Trophoblast cell (in vitro differentiated cells and primary cell): ENCODE data around the gene NAB1.

Source experiments
- DNase-seq, 2 donors: peaks; one replicate each; pipeline ENCODE4 v3.0.0-alpha.2; 2016
- H2AFZ ChIP-seq: 2 replicates; pipeline ENCODE4 v1.6.1; 2013; ENCODE audit warnings: low read length, moderate library complexity, mild to moderate bottlenecking; ENCODE audit not compliant: insufficient read depth, poor library complexity
- H2AK5ac ChIP-seq: 2 replicates; pipeline ENCODE4 v1.6.1; 2013; ENCODE audit warnings: mild to moderate bottlenecking, low read length
- H2BK120ac ChIP-seq: 2 replicates; pipeline ENCODE4 v1.6.1; 2013; ENCODE audit warnings: low read length, mild to moderate bottlenecking, moderate library complexity; ENCODE audit not compliant: insufficient read depth, poor library complexity
- H2BK12ac ChIP-seq: 2 replicates; pipeline ENCODE4 v1.6.1; 2013; ENCODE audit warnings: mild to moderate bottlenecking, low read length, moderate library complexity
- H2BK5ac ChIP-seq: 2 replicates; pipeline ENCODE4 v1.6.1; 2013; ENCODE audit warnings: low read length, low read depth, moderate library complexity, mild to moderate bottlenecking; ENCODE audit not compliant: poor library complexity
- H3K14ac ChIP-seq: 2 replicates; pipeline ENCODE4 v1.6.1; 2013; ENCODE audit warnings: mild to moderate bottlenecking, low read length
- H3K18ac ChIP-seq: 2 replicates; pipeline ENCODE4 v1.6.1; 2013; ENCODE audit warnings: mild to moderate bottlenecking, low read length
- H3K23ac ChIP-seq: 2 replicates; pipeline ENCODE4 v1.6.1; 2013; ENCODE audit warnings: low read length
- H3K27ac ChIP-seq: 2 replicates; pipeline ENCODE4 v1.5.1; 2013; ENCODE audit warnings: low read depth, mild to moderate bottlenecking, inconsistent platforms, low read length, moderate library complexity
- H3K27me3 ChIP-seq: 2 replicates; pipeline ENCODE4 v1.6.1; 2013; ENCODE audit warnings: inconsistent platforms, mild to moderate bottlenecking, low read length, moderate library complexity; ENCODE audit not compliant: insufficient read depth
- H3K36me3 ChIP-seq, 2 experiments: 1 replicate in 1 of 2; 2 replicates in 1 of 2; pipeline ENCODE4 v1.6.1; 2013; ENCODE audit warnings: low read length in 2 of 2, mild to moderate bottlenecking in 2 of 2, moderate library complexity in 1 of 2; ENCODE audit not compliant: insufficient read depth in 2 of 2, control insufficient read depth in 1 of 2
- H3K4ac ChIP-seq: 2 replicates; pipeline ENCODE4 v1.6.1; 2013; ENCODE audit warnings: low read depth, mild to moderate bottlenecking, low read length, moderate library complexity
- H3K4me1 ChIP-seq, 2 experiments: 1 replicate in 1 of 2; 2 replicates in 1 of 2; pipeline ENCODE4 v1.6.1; 2013; ENCODE audit warnings: low read length in 2 of 2, mild to moderate bottlenecking in 2 of 2, moderate library complexity in 1 of 2; ENCODE audit not compliant: insufficient read depth in 2 of 2, control insufficient read depth in 1 of 2
- H3K4me2 ChIP-seq: 2 replicates; pipeline ENCODE4 v1.6.1; 2013; ENCODE audit warnings: inconsistent platforms, mild to moderate bottlenecking, low read length, moderate library complexity
- H3K4me3 ChIP-seq: 2 replicates; pipeline ENCODE4 v1.5.1; 2013; ENCODE audit warnings: mild to moderate bottlenecking, low read depth, low read length, inconsistent platforms
- H3K79me1 ChIP-seq: one replicate; pipeline ENCODE4 v1.6.1; 2013; ENCODE audit warnings: low read length
- H3K79me2 ChIP-seq: 2 replicates; pipeline ENCODE4 v1.6.1; 2013; ENCODE audit warnings: low read length, mild to moderate bottlenecking; ENCODE audit not compliant: control insufficient read depth, insufficient read depth, poor library complexity
- H3K9ac ChIP-seq: 2 replicates; pipeline ENCODE4 v1.6.1; 2013; ENCODE audit warnings: mild to moderate bottlenecking, low read length
- H3K9me3 ChIP-seq: 2 replicates; pipeline ENCODE4 v1.6.1; 2013; ENCODE audit warnings: low read depth, mild to moderate bottlenecking, control low read depth, inconsistent platforms, low read length; ENCODE audit not compliant: insufficient read depth
- H4K12ac ChIP-seq: 2 replicates; pipeline ENCODE4 v1.6.1; 2013; ENCODE audit warnings: low read depth, mild to moderate bottlenecking, low read length, moderate library complexity
- H4K8ac ChIP-seq: 2 replicates; pipeline ENCODE4 v1.6.1; 2013; ENCODE audit warnings: low read depth, mild to moderate bottlenecking, low read length, moderate library complexity
- H4K91ac ChIP-seq: one replicate; pipeline ENCODE4 v1.6.1; 2013; ENCODE audit warnings: low read depth, mild to moderate bottlenecking, low read length, moderate library complexity
- WGBS: extraction: QIAGEN DNeasy Blood & Tissue Kit; methylation state at CpG from one replicate; pipeline ENCODE4 v1.1.7; 2013; ENCODE audit warnings: missing lambda C conversion rate; ENCODE audit not compliant: insufficient read length, insufficient coverage; ENCODE audit errors: extremely low coverage; 5-methylcytosine and 5-hydroxymethylcytosine counted together

The NAB1 gene

DNA sequence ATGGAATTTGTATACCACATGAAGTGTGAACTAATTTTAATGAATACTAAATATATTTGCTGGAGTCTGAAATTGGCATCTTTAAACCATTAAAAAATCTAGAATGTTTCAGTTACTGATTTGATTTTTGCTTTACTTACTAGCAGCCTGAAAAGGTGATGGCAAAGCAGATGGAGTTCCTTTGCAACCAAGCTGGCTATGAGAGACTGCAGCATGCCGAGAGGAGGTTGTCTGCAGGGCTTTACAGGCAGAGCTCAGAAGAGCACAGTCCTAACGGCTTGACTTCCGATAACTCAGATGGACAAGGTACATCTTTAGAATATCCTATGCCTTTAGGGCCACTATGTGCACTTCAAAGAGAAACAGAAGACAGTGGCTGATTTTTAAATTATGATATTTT is 36.5 kb downstream of the NAB1 start:
- H3K4ac ChIP-seq: no peak overlapping the region

DNA sequence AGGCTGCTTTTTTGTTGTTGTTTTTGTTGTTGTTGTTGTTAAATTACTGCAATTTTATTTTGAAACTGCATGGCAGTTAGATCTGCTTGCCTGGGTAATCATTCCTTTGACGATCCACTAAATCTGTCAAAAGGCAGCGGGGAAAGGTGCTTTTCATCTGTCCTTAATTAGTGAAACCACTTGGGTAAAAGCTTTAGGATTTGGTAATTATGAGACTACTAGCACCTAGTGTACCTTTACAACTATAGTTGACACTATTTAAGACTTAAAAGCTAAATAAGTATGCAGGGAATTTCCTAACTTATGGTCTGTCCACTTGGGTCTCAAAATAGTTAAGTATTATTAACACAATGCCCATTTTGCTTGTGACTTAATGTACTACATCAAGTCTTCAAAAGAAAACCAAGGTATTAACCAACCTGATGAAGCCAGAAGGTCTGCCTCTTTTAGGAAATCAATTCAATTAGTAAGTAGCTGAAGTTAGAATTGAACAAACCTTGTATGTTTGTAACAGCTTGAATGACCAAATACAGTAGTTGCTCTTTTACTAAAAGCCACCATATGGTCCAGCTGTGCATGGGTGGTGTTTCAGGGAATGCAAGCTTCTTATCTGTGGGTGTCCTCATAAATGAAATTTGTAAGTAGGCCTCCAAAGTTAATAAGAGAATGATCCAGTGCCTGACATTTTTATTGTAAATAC is 44.8 kb downstream of the NAB1 start:
- H3K4ac ChIP-seq: no peak overlapping the region
- H2AFZ ChIP-seq: no peak overlapping the region
- no peak overlapping the region for H2BK5ac ChIP-seq
- peaks cover 0 to 2% of the 10 kb centered on the region in 2 experiments for H3K4me1 ChIP-seq
- no peak overlapping the region for H4K12ac ChIP-seq
- H4K8ac ChIP-seq: no peak overlapping the region
- no peak overlapping the region for H3K27ac ChIP-seq
- no peak overlapping the region for H4K91ac ChIP-seq
- H3K18ac ChIP-seq: no peak overlapping the region
- no peaks in the 10 kb centered on the region for H3K27me3 ChIP-seq
- no peak overlapping the region for H2BK12ac ChIP-seq
- no peak overlapping the region for H3K14ac ChIP-seq
- H3K79me1 ChIP-seq: no peaks in the 10 kb centered on the region
- WGBS: no CpG with 5 or more reads among the region's 2 CpGs
- H3K36me3 ChIP-seq: peaks cover 0 to 1% of the 10 kb centered on the region in 2 experiments
- H3K79me2 ChIP-seq: no peaks in the 10 kb centered on the region
- no peak overlapping the region for H3K23ac ChIP-seq
- DNase-seq: no peak
- H3K9me3 ChIP-seq: no peaks in the 10 kb centered on the region
- H3K9ac ChIP-seq: no peak overlapping the region
- H2BK120ac ChIP-seq: no peak overlapping the region
- H3K4me2 ChIP-seq: no peak overlapping the region
- H3K4me3 ChIP-seq: no peak overlapping the region
- no peak overlapping the region for H2AK5ac ChIP-seq

More for the DNA sequence above, 36.5 kb downstream of the NAB1 start:
- Histone ChIP-seq H3K4me3 (no peak overlapping the region), H3K27ac (no peak overlapping the region), H4K12ac (no peak overlapping the region), H3K4me2 (no peak overlapping the region), H4K8ac (no peak overlapping the region), H2BK5ac (no peak overlapping the region), H4K91ac (no peak overlapping the region), H3K9me3 (no peaks in the 10 kb centered on the region), H2BK12ac (no peak overlapping the region), H2BK120ac (no peak overlapping the region), H3K23ac (no peak overlapping the region), H3K14ac (no peak overlapping the region), H3K79me2 (no peaks in the 10 kb centered on the region), H3K18ac (no peak overlapping the region), H3K9ac (no peak overlapping the region), H3K79me1 (no peaks in the 10 kb centered on the region), H3K36me3 (peaks cover 3 to 4% of the 10 kb centered on the region in 2 experiments), H2AFZ (no peak overlapping the region), H2AK5ac (no peak overlapping the region), H3K4me1 (peaks cover 0 to under 1% of the 10 kb centered on the region in 2 experiments), H3K27me3 (no peaks in the 10 kb centered on the region)
- DNase-seq: no peak
- no CpG with 5 or more reads among the region's 3 CpGs for WGBS

DNA sequence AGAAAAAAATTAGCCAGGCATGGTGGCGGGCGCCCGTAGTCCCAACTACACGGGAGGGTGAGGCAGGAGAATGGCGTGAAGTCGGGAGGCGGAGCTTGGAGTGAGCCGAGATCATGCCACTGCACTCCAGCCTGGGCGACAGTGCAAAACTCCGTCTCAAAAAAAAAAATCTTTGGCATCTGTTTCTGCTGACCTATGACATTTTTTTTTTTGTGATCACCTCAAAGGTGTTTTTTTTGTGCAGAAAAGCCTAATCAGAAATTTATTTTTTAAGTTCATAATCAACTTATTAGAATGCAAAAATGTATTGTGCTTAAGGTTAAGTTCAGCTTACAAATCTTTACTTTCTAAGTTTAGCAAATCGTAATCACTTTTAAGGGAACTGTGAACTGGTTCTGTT is 45.6 kb downstream of the NAB1 start:
- no peak overlapping the region for H2BK5ac ChIP-seq
- H2BK120ac ChIP-seq: no peak overlapping the region
- no peak overlapping the region for H3K27ac ChIP-seq
- H3K79me1 ChIP-seq: no peaks in the 10 kb centered on the region
- H2AFZ ChIP-seq: no peak overlapping the region
- WGBS: no CpG with 5 or more reads among the region's 11 CpGs
- H3K14ac ChIP-seq: no peak overlapping the region
- H4K91ac ChIP-seq: no peak overlapping the region
- no peak overlapping the region for H3K4ac ChIP-seq
- no peak overlapping the region for H4K12ac ChIP-seq
- no peak overlapping the region for H3K9ac ChIP-seq
- no peak overlapping the region for H2BK12ac ChIP-seq
- no peaks in the 10 kb centered on the region for H3K27me3 ChIP-seq
- peaks cover 0 to 1% of the 10 kb centered on the region in 2 experiments for H3K36me3 ChIP-seq
- H3K4me3 ChIP-seq: no peak overlapping the region
- H3K23ac ChIP-seq: no peak overlapping the region
- peaks cover 0 to 2% of the 10 kb centered on the region in 2 experiments for H3K4me1 ChIP-seq
- no peak overlapping the region for H3K18ac ChIP-seq
- H4K8ac ChIP-seq: no peak overlapping the region
- DNase-seq: no peak
- no peak overlapping the region for H3K4me2 ChIP-seq
- no peaks in the 10 kb centered on the region for H3K79me2 ChIP-seq
- H2AK5ac ChIP-seq: no peak overlapping the region
- H3K9me3 ChIP-seq: no peaks in the 10 kb centered on the region

DNA sequence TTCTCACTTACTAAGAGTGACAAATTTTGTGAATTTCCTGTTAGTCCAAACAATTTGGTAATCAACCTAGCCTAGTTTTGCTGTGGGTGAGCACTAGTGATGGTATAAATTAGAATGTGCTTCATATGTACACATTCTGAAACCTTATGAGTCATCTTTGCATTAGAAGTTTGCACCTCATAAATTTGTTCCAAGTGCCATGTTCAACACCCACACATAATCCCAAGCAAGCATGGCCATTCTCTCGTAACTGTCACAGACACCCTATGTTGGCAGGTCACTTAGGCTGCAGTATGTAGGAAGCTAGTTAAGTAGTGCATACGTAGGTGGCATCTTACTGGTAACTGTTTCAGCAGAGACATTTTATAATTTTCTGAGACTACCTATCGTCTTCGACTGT is 46.9 kb downstream of the NAB1 start:
- Histone ChIP-seq H4K8ac (no peak overlapping the region), H3K79me1 (no peaks in the 10 kb centered on the region), H3K9me3 (no peaks in the 10 kb centered on the region)

More for the DNA sequence above, 46.9 kb downstream of the NAB1 start:
- H4K91ac ChIP-seq: no peak overlapping the region
- H3K27ac ChIP-seq: no peak overlapping the region
- no peak overlapping the region for H3K9ac ChIP-seq
- no peak overlapping the region for H4K12ac ChIP-seq
- peaks cover 0 to 1% of the 10 kb centered on the region in 2 experiments for H3K36me3 ChIP-seq
- H3K14ac ChIP-seq: no peak overlapping the region
- no peak overlapping the region for H3K4ac ChIP-seq
- H3K18ac ChIP-seq: no peak overlapping the region
- H2BK5ac ChIP-seq: no peak overlapping the region
- no peak overlapping the region for H2BK12ac ChIP-seq
- no peak overlapping the region for H2BK120ac ChIP-seq
- H3K4me1 ChIP-seq: peaks cover 0 to 2% of the 10 kb centered on the region in 2 experiments
- no peaks in the 10 kb centered on the region for H3K27me3 ChIP-seq
- no peak overlapping the region for H3K23ac ChIP-seq
- no peak overlapping the region for H2AK5ac ChIP-seq
- WGBS: no CpG with 5 or more reads among the region's 4 CpGs
- no peak overlapping the region for H3K4me3 ChIP-seq
- H3K4me2 ChIP-seq: no peak overlapping the region
- no peaks in the 10 kb centered on the region for H3K79me2 ChIP-seq
- no peak for DNase-seq
- no peak overlapping the region for H2AFZ ChIP-seq
